HG02870 (cell line): ENCODE data around the gene SFXN3.
A peak's percentile ranks its signal among the peaks of the same experiment; 100 is the strongest.
"Not testable (repeated sequence)": the region's sequence is repeated elsewhere in the genome, so short reads cannot be mapped to it uniquely, and the experiment has no call there.

ENCODE experiments used
- ATAC-seq: cut with Tn5 transposase; IDR thresholded peaks from one replicate; pipeline ENCODE4 v1.9.1; 2021; ENCODE audit warnings: mild to moderate bottlenecking, moderate library complexity; ENCODE audit not compliant: unreplicated experiment

The SFXN3 gene

GRCh38 chr10:101034404-101034803 is 3.4 kb downstream of the SFXN3 start:
- ATAC-seq: not testable (repeated sequence)

- ATAC-seq: no peak
Measured at GRCh38 chr10:101035314-101035713, 4.3 kb downstream of the SFXN3 start.

- no peak for ATAC-seq
Measured at GRCh38 chr10:101035916-101036702, 5.1 kb downstream of the SFXN3 start.

GRCh38 chr10:101036726-101037125 is 5.7 kb downstream of the SFXN3 start:
- ATAC-seq: no peak

GRCh38 chr10:101038484-101038883 is 7.5 kb downstream of the SFXN3 start:
- ATAC-seq: no peak

GRCh38 chr10:101040061-101040460 is 9.0 kb downstream of the SFXN3 start:
- no peak for ATAC-seq

GRCh38 chr10:101040851-101041250 is 9.8 kb downstream of the SFXN3 start:
- no peak for ATAC-seq

- ATAC-seq: peak; percentile 69
Measured at GRCh38 chr10:101041252-101041761, 10.3 kb downstream of the SFXN3 start.

GRCh38 chr10:101042118-101042517 is 11.1 kb downstream of the SFXN3 start:
- ATAC-seq: no peak

GRCh38 chr10:101042667-101043362 is 11.8 kb downstream of the SFXN3 start:
- ATAC-seq: peak; percentile 94

GRCh38 chr10:101043363-101043707 is 12.3 kb downstream of the SFXN3 start:
- ATAC-seq: no peak

GRCh38 chr10:101044117-101044516 is 13.1 kb downstream of the SFXN3 start:
- ATAC-seq: no peak

- ATAC-seq: no peak
Measured at GRCh38 chr10:101046332-101047238, 15.6 kb downstream of the SFXN3 start.

GRCh38 chr10:101047268-101047667 is 16.2 kb downstream of the SFXN3 start:
- ATAC-seq: no peak

- ATAC-seq: no peak
Measured at GRCh38 chr10:101047961-101048892, 17.2 kb downstream of the SFXN3 start.

- ATAC-seq: peak; percentile 48
Measured at GRCh38 chr10:101050208-101051069, 19.4 kb downstream of the SFXN3 start.

- no peak for ATAC-seq
Measured at GRCh38 chr10:101052285-101052684, 21.3 kb downstream of the SFXN3 start.

- no peak for ATAC-seq
Measured at GRCh38 chr10:101053516-101053915, 22.5 kb downstream of the SFXN3 start.

GRCh38 chr10:101054351-101054750 is 23.3 kb downstream of the SFXN3 start:
- no peak for ATAC-seq
